HG03280 (cell line): Measurements from ENCODE around the gene IMPA2.

Experiments used
- ATAC-seq: cut with Tn5 transposase; IDR thresholded peaks from one replicate; pipeline ENCODE4 v1.9.1; 2021; ENCODE audit warnings: mild to moderate bottlenecking, moderate library complexity; ENCODE audit not compliant: unreplicated experiment

Gene IMPA2

GRCh38 chr18:12006488-12006840, 25.2 kb downstream of the IMPA2 start:
- ATAC-seq: no peak

- ATAC-seq: no peak
Measured at GRCh38 chr18:12007063-12007462, 25.8 kb downstream of the IMPA2 start.

- ATAC-seq: no peak
Measured at GRCh38 chr18:12008181-12008767, 27.0 kb downstream of the IMPA2 start.

GRCh38 chr18:12008842-12009580, 27.7 kb downstream of the IMPA2 start:
- ATAC-seq: no peak

- no peak for ATAC-seq
Measured at GRCh38 chr18:12009581-12010140, 28.4 kb downstream of the IMPA2 start.

- ATAC-seq: no peak
Measured at GRCh38 chr18:12010187-12010802, 29.0 kb downstream of the IMPA2 start.

- ATAC-seq: no peak
Measured at GRCh38 chr18:12011199-12011956, 30.1 kb downstream of the IMPA2 start.

- ATAC-seq: no peak
Measured at GRCh38 chr18:12011957-12012549, 30.7 kb downstream of the IMPA2 start.

- ATAC-seq: no peak
Measured at GRCh38 chr18:12012697-12013096, 31.4 kb downstream of the IMPA2 start.

- no peak for ATAC-seq
Measured at GRCh38 chr18:12013186-12013916, 32.0 kb downstream of the IMPA2 start.

GRCh38 chr18:12014086-12014485, 32.8 kb downstream of the IMPA2 start:
- no peak for ATAC-seq

GRCh38 chr18:12014521-12015415, 33.5 kb downstream of the IMPA2 start:
- no peak for ATAC-seq

- ATAC-seq: no peak
Measured at GRCh38 chr18:12015416-12016062, 34.2 kb downstream of the IMPA2 start.

- ATAC-seq: no peak
Measured at GRCh38 chr18:12017081-12017480, 35.8 kb downstream of the IMPA2 start.

- no peak for ATAC-seq
Measured at GRCh38 chr18:12018861-12019260, 37.6 kb downstream of the IMPA2 start.

- ATAC-seq: no peak
Measured at GRCh38 chr18:12021077-12021476, 39.8 kb downstream of the IMPA2 start.

- ATAC-seq: no peak
Measured at GRCh38 chr18:12021596-12021995, 40.3 kb downstream of the IMPA2 start.

- ATAC-seq: no peak
Measured at GRCh38 chr18:12023375-12023774, 42.1 kb downstream of the IMPA2 start.

- no peak for ATAC-seq
Measured at GRCh38 chr18:12026562-12026961, 45.3 kb downstream of the IMPA2 start.
